HG03045 (cell line): ENCODE data around the gene GRIN2A.

Experiments
- ATAC-seq: cut with Tn5 transposase; IDR thresholded peaks from one replicate; pipeline ENCODE4 v1.9.1; 2021; ENCODE audit warnings: mild to moderate bottlenecking, moderate library complexity; ENCODE audit not compliant: unreplicated experiment

The GRIN2A gene

DNA sequence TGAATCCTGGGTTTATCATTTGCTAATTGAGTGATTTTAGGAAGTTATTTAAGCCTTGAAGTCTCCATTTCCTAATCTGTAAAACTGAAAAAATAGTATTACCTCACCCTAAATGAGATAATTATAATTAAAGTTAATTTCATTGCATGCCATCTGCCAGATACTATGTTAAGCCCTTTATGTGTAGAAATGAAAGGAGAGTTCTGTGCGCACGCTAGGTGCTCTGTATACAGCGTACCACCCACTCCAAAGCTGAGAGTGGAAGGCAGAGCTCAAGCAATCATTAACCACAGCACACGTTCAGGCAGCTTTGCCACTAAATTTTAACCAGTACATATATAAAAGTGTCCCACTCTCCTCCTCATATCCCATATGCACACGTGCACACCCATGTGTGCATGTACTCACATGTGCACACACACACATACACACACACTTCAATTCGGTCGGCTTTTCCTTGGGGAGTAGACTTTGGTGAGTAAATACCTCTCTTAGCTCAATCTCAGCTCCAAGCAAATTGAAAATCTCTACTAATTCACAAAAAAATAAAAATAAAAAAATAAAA is 204.8 kb downstream of the GRIN2A start:
- no peak for ATAC-seq

DNA sequence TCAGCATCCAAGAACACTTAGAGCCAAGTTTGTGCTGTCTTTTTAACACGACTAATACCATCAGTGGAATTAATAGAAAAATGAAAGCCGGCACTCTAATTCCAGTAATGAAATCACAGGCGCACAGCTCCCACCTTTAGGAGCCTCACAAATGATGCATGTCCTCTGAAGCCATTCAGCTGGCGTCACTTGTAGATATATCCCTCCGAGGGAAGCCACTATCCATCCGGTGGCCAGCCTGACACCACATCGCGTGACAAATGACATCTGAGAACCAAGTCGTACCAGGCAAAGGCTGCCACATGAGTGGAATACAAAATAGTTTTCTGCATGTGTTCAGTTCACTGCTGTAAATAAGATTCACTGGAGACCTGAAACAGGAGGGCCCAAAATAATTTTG is 205.6 kb downstream of the GRIN2A start:
- no peak for ATAC-seq

GRCh38 chr16:9971907-9972306 is 210.3 kb downstream of the GRIN2A start:
- ATAC-seq, result no peak

GRCh38 chr16:9970796-9971195 is 211.4 kb downstream of the GRIN2A start:
- ATAC-seq, result no peak

DNA sequence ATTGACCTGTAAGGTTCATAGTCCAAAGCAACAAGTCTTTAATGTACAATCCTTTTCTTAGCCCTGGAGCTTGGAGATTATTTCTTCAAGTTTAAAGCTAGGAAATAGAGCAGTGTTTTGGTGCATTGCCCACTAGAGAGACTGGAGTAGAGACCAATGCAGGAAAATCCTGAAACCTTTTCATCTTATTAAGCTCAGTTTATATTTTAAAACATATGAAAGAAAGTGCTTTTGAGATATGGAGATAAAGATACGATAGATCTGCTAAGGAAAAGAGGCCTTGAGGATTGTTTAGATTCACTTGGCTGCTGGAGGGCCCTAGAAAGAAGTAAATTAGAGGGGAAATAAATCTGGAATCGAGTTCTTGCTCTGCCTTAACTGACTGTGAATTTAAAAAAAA is 212.0 kb downstream of the GRIN2A start:
- no peak for ATAC-seq

DNA sequence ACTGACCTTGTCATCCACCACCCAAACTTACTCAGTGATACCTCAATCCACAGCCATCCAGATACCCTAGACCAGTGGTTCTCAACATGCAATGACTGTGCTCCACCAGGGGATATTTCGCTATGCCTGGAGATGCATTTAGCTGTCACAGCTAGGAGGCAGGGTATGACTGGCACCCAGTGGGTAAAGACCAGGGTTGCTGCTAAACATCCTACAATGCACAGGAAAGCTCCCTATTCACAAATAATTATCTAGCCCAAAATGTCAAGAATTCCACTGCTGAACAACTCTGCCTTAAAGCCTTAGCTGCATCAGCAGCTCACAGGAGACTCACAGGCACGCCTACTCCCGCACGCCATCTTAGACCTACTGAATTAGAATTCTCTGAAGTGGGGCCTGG is 212.6 kb downstream of the GRIN2A start:
- ATAC-seq, result no peak

DNA sequence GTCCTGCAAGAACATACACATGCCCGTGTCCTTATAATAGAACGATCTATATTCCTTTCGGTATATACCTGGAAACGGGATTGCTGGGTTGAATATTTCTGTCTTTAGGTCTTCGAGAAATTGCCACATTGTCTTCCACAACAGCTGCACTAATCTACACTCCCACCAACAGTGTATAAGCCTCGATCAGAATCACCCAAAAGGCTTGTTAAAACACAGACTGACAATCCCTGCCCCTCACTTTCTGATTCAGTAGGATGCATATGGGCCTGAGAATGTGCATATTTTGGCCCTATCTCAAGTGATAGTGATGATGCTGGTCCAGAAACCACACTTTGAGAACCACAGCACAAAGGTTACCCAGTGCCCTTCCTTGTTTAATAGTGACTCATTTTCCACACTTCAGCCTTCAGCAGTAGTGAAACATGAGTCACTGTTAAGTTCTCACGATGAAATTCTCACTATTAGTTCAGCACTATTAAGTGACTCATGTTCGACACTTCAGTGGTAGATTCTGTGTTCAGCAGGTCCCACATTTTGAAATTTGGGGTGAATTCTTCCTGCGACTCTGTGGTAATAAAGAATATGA is 215.6 kb downstream of the GRIN2A start:
- no peak for ATAC-seq

DNA sequence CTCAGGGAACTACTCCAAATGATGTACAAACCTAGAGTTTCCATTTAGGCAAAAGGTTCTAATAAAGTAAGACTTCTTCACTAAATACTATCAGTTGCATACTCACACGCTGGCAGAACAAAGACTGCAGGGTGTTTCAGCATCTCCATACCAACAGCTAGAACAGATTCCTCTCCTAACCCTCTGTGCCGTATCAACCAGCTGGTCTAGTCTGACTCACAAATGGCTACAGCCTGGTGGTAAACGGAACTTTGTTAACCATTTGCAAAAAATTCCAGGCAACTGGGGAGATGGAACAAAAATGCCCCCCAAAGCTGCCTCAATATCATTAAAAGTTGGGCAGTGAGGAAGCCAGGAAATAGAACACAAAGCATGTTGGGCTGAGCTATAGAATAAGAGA is 217.1 kb downstream of the GRIN2A start:
- no peak for ATAC-seq

DNA sequence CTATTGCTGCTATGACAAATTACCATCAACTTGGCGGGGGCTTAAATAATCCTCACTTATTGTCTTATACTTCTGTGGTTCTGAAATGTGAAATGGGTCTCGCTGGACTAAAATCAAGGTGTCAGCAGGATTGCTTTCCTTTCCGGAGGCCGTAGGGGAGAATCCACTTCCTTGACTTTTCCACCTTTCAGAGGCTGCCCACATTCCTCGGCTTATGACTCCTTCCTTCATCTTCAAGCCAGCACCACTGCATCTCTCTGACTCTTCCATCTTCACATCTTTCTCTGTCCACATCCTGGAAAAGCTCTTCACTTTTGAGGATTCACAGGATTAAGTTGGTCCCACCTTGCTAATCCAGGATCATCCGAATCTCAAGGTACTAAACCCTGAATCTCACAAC is 217.8 kb downstream of the GRIN2A start:
- ATAC-seq, result no peak

DNA sequence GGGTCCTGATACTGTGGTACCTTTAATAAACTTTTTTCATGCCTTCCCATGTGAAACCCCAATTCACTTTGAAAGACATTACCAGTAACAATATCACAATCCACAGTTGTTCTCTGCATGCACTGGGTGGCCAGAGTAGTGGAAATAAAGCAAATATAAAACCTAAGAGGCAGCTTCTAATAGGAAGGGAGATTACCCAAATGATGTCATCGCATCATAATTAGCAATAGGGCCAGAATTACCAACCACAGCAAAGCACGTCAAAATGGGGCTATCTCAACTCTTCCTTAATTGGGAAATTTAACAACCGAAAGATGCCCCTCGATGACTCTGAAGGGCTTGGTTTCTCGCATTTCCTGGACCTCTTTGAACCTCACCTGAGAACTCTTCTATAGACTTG is 224.8 kb downstream of the GRIN2A start:
- no peak for ATAC-seq

- ATAC-seq, result no peak
Measured at GRCh38 chr16:9957002-9957401, 225.2 kb downstream of the GRIN2A start.

DNA sequence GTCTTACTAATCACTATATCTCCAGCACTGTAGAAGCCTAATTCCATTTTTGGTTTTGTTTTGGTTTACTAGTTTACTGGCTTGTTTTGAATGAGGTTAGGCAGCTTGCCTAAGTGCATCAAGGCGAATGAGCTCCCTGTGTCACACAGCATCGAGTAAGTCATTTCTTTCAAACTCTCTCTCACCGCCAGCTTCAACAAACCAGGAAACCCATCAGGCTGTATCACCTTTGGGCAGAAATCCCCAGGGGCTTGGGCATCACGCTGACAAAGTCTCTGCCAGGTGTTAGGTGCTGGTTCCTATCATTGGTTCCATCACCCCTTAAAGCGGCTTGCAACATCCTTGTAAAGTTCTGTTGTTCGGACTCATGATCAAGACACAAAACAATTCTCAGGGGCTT is 226.6 kb downstream of the GRIN2A start:
- no peak for ATAC-seq

- no peak for ATAC-seq
Measured at GRCh38 chr16:9953908-9954570, 228.2 kb downstream of the GRIN2A start.

DNA sequence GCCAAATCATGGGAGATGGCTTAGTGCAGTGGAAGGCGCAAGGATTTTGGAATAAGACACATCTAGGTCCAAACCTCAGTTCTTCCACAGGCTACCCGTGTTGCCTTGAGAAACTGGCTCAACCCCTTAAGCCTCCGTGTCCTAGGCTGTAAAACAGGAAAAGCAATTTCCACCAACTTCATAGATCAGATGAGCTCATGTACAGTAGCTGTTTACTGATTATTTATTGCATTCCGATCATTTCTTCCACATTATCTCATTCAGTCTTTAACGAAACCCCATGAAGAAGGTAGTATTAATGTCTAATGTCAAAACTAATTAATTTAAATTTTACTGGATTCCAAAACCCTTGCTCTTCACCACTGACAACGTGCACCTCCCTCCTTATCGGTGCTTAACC is 231.6 kb downstream of the GRIN2A start:
- no peak for ATAC-seq

GRCh38 chr16:9949396-9949795 is 232.8 kb downstream of the GRIN2A start:
- ATAC-seq, result no peak

GRCh38 chr16:9948933-9949332 is 233.3 kb downstream of the GRIN2A start:
- ATAC-seq, result no peak

GRCh38 chr16:9946022-9946720 is 236.1 kb downstream of the GRIN2A start:
- ATAC-seq, result no peak

DNA sequence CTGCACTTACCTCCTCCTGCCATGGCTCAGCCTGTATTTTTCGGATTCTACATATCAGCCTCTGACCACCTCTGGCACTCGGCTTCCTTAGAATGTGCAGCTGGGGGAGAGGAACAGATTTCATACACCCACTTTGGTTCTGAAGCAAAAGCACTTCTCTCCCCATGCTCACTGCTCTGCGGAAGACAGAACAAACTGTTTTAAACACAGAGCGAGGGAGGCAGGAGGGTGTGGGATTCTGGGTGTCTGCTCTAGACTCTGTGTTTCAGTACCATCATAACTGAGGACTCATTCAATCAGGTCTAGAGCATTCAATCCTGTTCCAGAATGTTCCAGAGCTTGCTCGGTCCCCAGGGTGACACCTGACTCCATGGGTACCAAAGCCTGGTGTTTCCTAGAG is 239.1 kb downstream of the GRIN2A start:
- ATAC-seq, result no peak

- ATAC-seq, result no peak
Measured at GRCh38 chr16:9941245-9941644, 241.0 kb downstream of the GRIN2A start.

DNA sequence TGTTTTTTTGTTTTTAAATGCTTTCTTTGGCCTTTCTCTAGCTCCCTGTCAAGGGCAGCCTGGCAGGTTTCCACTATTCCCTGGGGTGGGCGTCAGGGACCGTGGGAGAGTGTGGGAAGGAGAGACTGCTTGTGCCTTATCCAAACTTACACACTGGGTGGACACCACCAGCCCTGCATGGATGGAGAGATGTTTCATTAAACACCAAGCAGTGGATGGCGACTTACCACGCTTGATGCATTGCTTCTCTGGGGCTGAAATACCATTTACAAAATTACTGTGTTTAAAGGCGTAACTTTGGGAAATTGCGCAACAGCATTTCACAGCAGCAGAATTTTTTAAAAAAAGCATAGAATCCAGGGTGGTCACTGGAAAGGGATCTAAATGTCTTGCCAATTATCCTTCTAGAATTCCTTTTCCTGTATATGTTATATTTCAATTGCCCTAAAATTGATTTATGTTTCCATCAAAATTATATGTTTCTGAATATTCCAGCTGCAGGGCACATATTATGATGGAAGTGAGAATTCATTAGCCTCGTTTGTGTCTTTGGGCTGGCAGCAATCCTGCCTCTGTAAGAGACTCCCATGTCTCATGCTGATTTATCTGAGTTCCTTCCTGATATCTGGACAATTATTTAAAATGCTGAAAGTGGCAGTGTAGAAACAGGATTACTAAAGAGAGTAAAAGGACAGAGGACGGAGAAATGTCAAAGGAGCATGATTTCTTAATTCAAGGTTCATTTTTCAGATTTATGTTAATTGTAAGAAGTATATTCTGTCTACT is 247.3 kb downstream of the GRIN2A start:
- no peak for ATAC-seq

DNA sequence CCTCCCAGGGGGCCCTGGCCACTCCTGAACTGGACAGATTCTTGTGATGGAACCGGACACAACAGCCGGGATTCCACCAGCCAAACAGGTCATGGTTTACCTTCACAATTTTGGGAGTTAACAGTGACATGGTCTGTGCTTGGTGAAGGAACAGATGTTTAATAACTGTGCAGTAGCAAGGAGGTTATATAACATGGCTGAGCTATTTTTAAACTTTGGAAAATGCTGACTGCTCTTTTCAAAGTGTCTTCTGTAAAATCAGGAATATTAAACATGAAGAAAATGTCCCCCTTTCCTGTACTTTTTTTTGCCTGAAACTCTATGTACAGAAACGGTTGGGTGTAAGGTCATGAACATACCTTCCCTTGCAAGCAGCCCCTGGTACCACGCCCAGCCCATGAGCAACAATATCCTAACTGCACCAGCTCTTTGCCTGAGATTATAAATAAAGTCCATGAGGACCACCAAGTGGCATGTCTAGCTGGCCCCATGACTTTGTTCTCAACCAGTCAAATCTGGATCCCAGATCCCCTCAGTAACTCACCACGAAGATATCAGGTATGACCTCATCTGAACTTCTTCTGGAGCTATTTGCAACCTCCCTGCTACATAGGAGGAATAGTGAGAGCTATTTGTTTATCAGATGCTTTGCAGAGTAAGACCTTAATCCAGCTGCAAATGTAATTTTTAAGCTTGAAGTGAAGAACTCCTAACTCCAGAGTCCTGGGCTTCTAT is 249.1 kb downstream of the GRIN2A start:
- ATAC-seq, result no peak
